ENCODE measurements around the gene TNC. TPM values are rescaled to one million over a fixed set of nuclear protein-coding genes. Genes with fewer than 3 reads are reported as not detected.

The TNC gene
- total and polyA plus RNA-seq, 2 donors (not counting 3 experiments of a cell fraction or from before 2014, with no cell fraction given), result 0.29 TPM; not detected in 1

DNA sequence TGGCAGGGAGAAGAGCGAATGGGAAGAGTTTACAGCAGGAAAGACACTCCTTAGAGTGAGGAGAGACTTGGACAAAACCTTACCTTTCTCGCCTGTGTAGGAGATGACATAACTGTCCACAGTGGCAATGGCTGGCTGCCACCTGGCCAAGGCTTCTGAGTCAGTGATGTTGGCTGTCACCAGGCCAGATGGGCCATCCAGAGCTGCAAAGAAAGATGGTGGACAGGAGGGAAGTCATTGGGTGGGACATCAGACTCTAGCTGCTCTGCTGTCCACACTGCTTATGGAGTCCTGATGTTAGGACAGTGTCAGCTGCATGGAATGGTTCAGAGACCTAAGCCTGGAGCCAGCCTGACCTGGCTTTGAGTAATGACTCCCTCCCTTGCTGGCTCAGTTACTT lies 79.8 kb downstream of the TNC start:
- POLR2A ChIA-PET, result no interaction called here
- no peak for FAIRE-seq
- intact Hi-C loops (cut with micrococcal nuclease), result no loop called here

More for the DNA sequence above, 79.8 kb downstream of the TNC start:
- Histone ChIP-seq H3K36me3 (ENCODE audit: control insufficient read depth in 2 of 2, extremely low read depth in 1 of 2, insufficient read depth in 2 of 2, low read length in 2 of 2) (no peaks in the 10 kb centered on the region), H3K4me1 (ENCODE audit: control insufficient read depth, extremely low read depth, insufficient read depth, low read length) (no peaks in the 10 kb centered on the region), H3K27me3 (ENCODE audit: control insufficient read depth in 2 of 2, insufficient read depth in 2 of 2, low read length in 2 of 2) (no peaks in the 10 kb centered on the region), H3K27ac (ENCODE audit: insufficient read depth, low read depth, low read length) (no peak overlapping the region), H3K79me2 (ENCODE audit: control insufficient read depth, insufficient read depth, low read length) (no peaks in the 10 kb centered on the region), H3K9ac (replicated peaks; ENCODE audit: extremely low read depth, insufficient read depth, low read length) (no peak overlapping the region), H4K20me1 (replicated peaks; ENCODE audit: control insufficient read depth, extremely low read depth, insufficient read depth, low read length) (no peaks in the 10 kb centered on the region), H2AFZ (ENCODE audit: low read depth, low read length) (no peak overlapping the region), H3K4me3 (replicated peaks in 1 of 3; ENCODE audit: insufficient read depth in 1 of 3, low read depth in 1 of 3, low read length in 3 of 3) (no peak overlapping the region), H3K9me1 (replicated peaks; ENCODE audit: control insufficient read depth, extremely low read depth, insufficient read depth, low read length) (no peaks in the 10 kb centered on the region), H3K4me2 (ENCODE audit: insufficient read depth, low read length) (no peak overlapping the region), H3K9me3 (replicated peaks; ENCODE audit: control insufficient read depth, insufficient read depth, low read length) (no peaks in the 10 kb centered on the region)
- dilution Hi-C loops (cut with MboI; ENCODE audit: extremely low pct_ligation_motif_present, low sequenced_read_pairs), result no loop called here
- no TSS peak for BruUV-seq (replicated peaks)
- DNase-seq (ENCODE audit: low read depth, low spot score), result no peak
- TF ChIP-seq, protein P1, sequence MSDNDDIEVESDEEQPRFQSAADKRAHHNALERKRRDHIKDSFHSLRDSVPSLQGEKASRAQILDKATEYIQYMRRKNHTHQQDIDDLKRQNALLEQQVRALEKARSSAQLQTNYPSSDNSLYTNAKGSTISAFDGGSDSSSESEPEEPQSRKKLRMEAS (IDR thresholded peaks at IDR 0.05; ENCODE audit: insufficient read depth, insufficient read length), result no peak
- TF ChIP-seq EZH2 (IDR thresholded peaks at IDR 0.05; ENCODE audit: borderline replicate concordance, low read depth, low read length, severe bottlenecking) (no peak), POLR2A (IDR thresholded peaks at IDR 0.05; ENCODE audit: low read depth, low read length) (no peak), JUN (IDR thresholded peaks at IDR 0.05; ENCODE audit: borderline replicate concordance, insufficient read depth, insufficient read length, low read depth) (no peak), FOS (IDR thresholded peaks at IDR 0.05; ENCODE audit: borderline replicate concordance, insufficient read depth, low read length) (no peak), POLR2AphosphoS5 (IDR thresholded peaks at IDR 0.05; ENCODE audit: insufficient read depth, low read depth, low read length) (no peak), GATA2 (IDR thresholded peaks at IDR 0.05; ENCODE audit: insufficient read depth, insufficient read length, low read depth, low read length) (no peak), MYC (IDR thresholded peaks at IDR 0.05; ENCODE audit: low read depth, low read length) (no peak)
- TF ChIP-seq, protein P2, sequence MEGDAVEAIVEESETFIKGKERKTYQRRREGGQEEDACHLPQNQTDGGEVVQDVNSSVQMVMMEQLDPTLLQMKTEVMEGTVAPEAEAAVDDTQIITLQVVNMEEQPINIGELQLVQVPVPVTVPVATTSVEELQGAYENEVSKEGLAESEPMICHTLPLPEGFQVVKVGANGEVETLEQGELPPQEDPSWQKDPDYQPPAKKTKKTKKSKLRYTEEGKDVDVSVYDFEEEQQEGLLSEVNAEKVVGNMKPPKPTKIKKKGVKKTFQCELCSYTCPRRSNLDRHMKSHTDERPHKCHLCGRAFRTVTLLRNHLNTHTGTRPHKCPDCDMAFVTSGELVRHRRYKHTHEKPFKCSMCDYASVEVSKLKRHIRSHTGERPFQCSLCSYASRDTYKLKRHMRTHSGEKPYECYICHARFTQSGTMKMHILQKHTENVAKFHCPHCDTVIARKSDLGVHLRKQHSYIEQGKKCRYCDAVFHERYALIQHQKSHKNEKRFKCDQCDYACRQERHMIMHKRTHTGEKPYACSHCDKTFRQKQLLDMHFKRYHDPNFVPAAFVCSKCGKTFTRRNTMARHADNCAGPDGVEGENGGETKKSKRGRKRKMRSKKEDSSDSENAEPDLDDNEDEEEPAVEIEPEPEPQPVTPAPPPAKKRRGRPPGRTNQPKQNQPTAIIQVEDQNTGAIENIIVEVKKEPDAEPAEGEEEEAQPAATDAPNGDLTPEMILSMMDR (IDR thresholded peaks at IDR 0.05; ENCODE audit: extremely low read depth in 1 of 2, insufficient read depth in 1 of 2, low read depth in 1 of 2, low read length in 2 of 2), result no peak
- CTCF ChIA-PET, result no interaction called here

Measured in endothelial cell of umbilical vein (primary cell).